Activated CD4-positive, alpha-beta memory T cell treated with anti-CD3 and anti-CD28 coated beads, Interleukin-2, amount 10 ng/mL, durations not matched to agents 7 days and 5 days (primary cell): ENCODE results near the gene ALG9. TPM values are rescaled to one million over a fixed set of nuclear protein-coding genes. Genes with fewer than 3 reads are reported as not detected.

Source experiments
- CTCF ChIA-PET: fragments of 350-600 bp; sonication (Branson Sonifier 250); formaldehyde crosslinking; loops from one replicate; lab custom pipeline; 2021; ENCODE audit warnings: antibody characterized with exemption, inconsistent platforms; lab: Charles Lee
- POLR2A ChIA-PET: fragments of 350-600 bp; sonication (Branson Sonifier 250); formaldehyde crosslinking; loops from one replicate; lab custom pipeline; 2021; ENCODE audit warnings: antibody characterized with exemption; lab: Charles Lee
- DNase-seq: peaks from one replicate; pipeline ENCODE4 v3.0.0-alpha.2; 2020
- H3K27ac Mint-ChIP-seq: one replicate; pipeline ENCODE4 v1.8.0; 2021; ENCODE audit warnings: mild to moderate bottlenecking, mixed read lengths
- H3K27me3 Mint-ChIP-seq: one replicate; pipeline ENCODE4 v1.8.0; 2021; ENCODE audit warnings: mixed read lengths
- H3K36me3 Mint-ChIP-seq: one replicate; pipeline ENCODE4 v1.8.0; 2021; ENCODE audit warnings: low read depth, mixed read lengths
- H3K4me1 Mint-ChIP-seq: one replicate; pipeline ENCODE4 v1.8.0; 2021; ENCODE audit warnings: mixed read lengths
- H3K4me3 Mint-ChIP-seq: one replicate; pipeline ENCODE4 v1.8.0; 2021; ENCODE audit warnings: mild to moderate bottlenecking, mixed read lengths
- H3K9me3 Mint-ChIP-seq: one replicate; pipeline ENCODE4 v1.8.0; 2021; ENCODE audit warnings: mixed read lengths
- total RNA-seq, 2 experiments: library from RNA; stranded (reverse); gene quantifications; one replicate each; pipeline ENCODE4 v1.2.3, GENCODE V29; 2021

The ALG9 gene
- total RNA-seq, 2 experiments from 2014 or later, result 24.8 to 25.0 TPM

DNA sequence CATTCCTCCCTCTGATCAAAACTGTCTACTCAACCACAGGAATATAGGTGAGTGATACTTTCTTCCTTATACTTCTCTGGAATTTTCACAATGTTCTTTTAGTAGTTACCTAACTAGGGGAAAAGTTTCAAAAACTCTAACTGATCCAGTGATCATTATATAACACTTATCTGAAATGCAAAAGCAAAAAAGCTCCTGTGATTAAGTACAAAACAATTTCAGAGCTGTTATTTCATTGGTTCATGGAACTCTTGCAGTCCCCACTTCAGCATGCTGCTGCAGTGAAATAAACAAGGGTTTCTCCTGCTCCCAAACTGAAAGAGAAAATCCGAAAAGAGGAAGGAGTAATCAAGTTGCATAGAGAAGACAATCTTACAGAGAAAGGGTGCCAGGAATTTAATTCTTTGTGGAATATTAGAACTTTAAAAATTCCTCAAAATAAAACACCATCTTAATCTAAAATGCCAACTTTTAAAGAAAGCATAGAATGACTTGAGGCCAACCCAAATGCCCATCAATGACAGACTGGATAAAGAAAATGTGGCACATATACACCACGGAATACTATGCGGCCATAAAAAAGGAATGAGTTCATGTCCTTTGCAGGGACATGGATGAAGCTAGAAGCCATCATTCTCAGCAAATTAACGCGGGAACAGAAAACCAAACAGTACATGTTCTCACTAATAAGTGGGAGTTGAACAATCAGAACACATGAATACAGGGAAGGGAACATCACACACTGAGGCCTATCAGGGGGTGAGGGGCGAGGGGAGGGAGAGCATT, 125.5 kb downstream of the ALG9 start:
- DNase-seq, result no peak
- Mint-ChIP-seq H3K36me3 (peaks cover 79% of the 10 kb centered on the region), H3K27me3 (no peaks in the 10 kb centered on the region), H3K4me1 (peaks cover 4% of the 10 kb centered on the region), H3K9me3 (peaks cover 4% of the 10 kb centered on the region), H3K27ac (no peak overlapping the region), H3K4me3 (no peak overlapping the region)
- POLR2A ChIA-PET, result interaction anchor here (0.6 kb wide), 1 partner anchor 481 kb away, joined by 4 read pairs; no protein-coding TSS in a partner anchor
- CTCF ChIA-PET, result no interaction called here

DNA sequence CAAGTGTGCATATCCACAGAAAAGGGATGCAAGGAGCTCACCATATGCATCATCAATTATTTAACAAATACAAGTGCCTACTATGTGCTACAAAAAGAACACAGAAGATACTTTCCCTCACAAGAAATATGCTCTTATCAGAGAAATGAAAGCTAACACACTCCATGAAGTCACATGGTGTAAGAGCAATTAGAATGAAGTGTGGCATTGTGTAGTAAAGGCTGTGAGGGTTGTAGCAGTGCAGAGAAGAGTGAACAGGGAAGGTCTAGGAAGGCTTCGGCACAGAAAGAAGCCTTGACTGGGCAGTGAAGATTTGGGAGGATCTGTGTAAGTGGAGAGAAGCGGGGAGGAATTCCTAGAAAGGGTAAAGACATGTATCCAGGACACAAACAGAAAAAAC, 127.7 kb downstream of the ALG9 start:
- Mint-ChIP-seq H3K4me1 (peaks cover 4% of the 10 kb centered on the region), H3K27me3 (no peaks in the 10 kb centered on the region), H3K27ac (no peak overlapping the region), H3K36me3 (peaks cover 73% of the 10 kb centered on the region), H3K4me3 (no peak overlapping the region), H3K9me3 (peaks cover 4% of the 10 kb centered on the region)
- ChIA-PET POLR2A (no interaction called here), CTCF (interaction anchor here (1.7 to 2.2 kb wide), 2 partner anchors 23 to 139 kb away, joined by 4 to 6 read pairs; no protein-coding TSS in a partner anchor)
- no peak for DNase-seq

DNA sequence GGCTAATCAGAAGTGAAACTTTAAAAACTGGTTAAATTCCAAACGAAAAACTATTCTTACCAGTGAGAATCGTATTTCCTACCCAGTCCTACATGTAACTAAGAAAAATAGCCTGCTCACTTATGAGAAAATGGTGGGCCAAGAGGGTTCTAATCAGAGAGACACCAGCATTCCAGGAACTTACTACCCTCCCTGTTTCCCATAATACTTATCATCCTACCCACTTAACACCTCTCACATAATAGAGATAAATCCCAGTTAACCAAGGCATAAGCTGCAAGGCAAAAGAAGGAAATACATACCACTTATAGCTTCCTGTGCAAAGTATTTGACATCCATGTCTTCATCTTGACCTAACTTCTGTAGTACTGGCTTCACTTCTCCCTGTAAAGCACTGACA, 129.6 kb downstream of the ALG9 start:
- ChIA-PET POLR2A (no interaction called here), CTCF (interaction anchor here (1.6 to 2.2 kb wide), 2 partner anchors 12 to 137 kb away, joined by 6 to 7 read pairs; no protein-coding TSS in a partner anchor)
- Mint-ChIP-seq H3K4me3 (no peak overlapping the region), H3K27ac (no peak overlapping the region), H3K27me3 (no peaks in the 10 kb centered on the region), H3K4me1 (peaks cover 4% of the 10 kb centered on the region), H3K36me3 (peaks cover 61% of the 10 kb centered on the region), H3K9me3 (peaks cover 4% of the 10 kb centered on the region)
- no peak for DNase-seq

DNA sequence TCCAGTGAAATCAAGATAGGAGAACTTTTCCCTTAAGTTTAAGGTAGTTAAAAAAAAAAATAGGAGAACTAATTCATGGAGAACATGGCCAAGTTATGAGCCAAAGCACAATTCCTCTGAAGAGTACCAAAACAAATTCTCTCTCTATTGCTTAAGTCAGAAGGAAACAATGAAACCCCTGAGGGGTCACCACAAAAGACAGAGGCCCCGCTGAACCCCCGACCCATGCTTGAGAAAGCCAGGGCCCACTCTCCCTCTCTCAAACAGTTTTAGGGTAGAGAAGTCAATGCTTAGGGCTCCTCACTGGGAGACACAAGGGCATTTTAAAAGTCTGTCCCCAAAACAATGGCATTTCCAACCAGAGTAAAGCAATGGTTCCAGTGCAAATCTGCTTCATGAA, 132.1 kb downstream of the ALG9 start:
- ChIA-PET POLR2A (no interaction called here), CTCF (no interaction called here)
- no peaks in the 10 kb centered on the region for H3K27me3 Mint-ChIP-seq
- no peak overlapping the region for H3K4me3 Mint-ChIP-seq
- H3K4me1 Mint-ChIP-seq, result peaks cover 4% of the 10 kb centered on the region
- no peak overlapping the region for H3K27ac Mint-ChIP-seq
- H3K9me3 Mint-ChIP-seq, result no peaks in the 10 kb centered on the region
- peaks cover 41% of the 10 kb centered on the region for H3K36me3 Mint-ChIP-seq
- DNase-seq, result no peak

DNA sequence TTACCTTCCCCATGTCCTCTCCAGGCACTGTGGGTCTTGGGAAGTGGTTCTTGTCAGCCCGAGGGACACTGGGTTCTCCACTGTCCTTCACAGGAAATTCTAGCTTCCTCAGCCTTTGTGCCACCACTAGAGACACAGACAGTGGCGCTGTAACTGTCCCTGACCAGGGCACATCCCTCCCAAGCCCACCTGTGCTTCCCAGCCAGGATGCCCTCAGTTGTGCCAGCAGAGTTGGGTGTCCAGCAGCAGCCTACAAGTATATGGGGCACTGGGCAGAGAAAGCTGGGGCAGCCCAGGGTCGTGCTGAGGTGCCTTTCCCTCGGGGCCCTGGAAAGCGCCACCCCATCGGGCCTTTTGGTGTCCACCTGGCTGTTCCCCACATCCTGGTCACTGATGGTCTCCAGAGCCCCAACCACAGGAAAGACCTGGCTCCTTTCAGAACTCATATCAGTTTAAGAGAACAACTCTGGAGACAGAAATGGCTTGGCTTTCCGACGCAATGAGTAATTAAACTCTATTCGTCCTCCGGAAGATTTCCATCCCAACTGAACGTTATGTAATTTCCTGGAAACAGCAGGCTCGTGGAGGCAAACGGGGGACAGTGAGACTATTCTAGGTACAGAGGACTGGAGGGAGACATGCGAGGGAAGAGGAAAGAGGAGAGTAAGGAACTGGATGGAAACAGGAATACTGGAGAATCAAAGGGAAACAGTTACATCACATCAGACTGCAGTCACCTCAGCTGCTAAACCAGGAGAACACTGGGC, 133.8 kb downstream of the ALG9 start:
- Mint-ChIP-seq H3K27ac (no peak overlapping the region), H3K27me3 (no peaks in the 10 kb centered on the region), H3K4me3 (no peak overlapping the region), H3K36me3 (peaks cover 28% of the 10 kb centered on the region), H3K4me1 (peaks cover 2% of the 10 kb centered on the region), H3K9me3 (no peaks in the 10 kb centered on the region)
- ChIA-PET CTCF (no interaction called here), POLR2A (interaction anchor here (1.1 kb wide), 1 partner anchor 27 kb away, joined by 3 read pairs; no protein-coding TSS in a partner anchor)
- no peak for DNase-seq

DNA sequence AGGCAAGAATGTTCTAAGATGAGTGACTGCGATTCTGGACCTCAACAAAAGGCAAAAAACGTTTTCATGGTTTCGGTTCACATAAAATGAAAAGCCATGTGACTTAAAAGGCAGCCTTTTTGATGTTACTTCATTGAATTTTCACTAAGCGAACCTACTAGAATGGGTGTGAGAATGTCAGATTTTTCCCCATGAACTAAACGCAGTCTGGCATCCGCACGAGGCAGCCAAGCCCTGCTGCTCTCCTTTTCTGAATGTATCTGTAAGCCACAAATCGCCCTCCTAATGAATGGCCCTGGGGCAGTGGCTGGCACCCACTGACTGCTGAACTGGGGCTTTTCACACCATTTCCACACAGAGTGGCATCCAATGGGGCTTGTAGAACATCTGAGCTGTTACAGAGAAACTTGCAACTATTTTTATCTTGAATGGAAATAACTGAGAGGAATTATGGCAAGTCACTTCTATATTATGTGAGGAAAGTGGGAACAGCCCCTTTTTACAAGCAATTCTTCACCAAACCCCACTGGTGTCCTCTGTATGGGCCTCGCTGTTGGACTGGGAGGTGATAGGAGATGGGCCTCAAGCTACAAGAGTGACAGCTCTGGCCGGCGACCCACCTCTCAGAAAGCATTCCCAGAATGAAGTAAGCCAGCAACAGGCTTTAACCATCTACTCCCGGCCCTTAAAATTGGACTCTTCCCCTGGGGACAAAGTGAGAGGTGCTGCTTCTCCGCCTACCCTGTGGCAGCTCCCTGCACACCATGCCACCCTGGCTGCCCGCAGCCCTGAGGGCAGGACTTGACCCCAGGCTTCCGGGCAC, 134.5 kb downstream of the ALG9 start:
- Mint-ChIP-seq H3K36me3 (peaks cover 23% of the 10 kb centered on the region), H3K4me1 (peaks cover 2% of the 10 kb centered on the region), H3K4me3 (no peak overlapping the region), H3K27ac (no peak overlapping the region), H3K9me3 (no peaks in the 10 kb centered on the region), H3K27me3 (no peaks in the 10 kb centered on the region)
- POLR2A ChIA-PET, result interaction anchor here (1.1 kb wide), 1 partner anchor 28 kb away, joined by 3 read pairs; no protein-coding TSS in a partner anchor
- CTCF ChIA-PET, result no interaction called here
- DNase-seq, result no peak

Other genes with a start within 250 kb of the ALG9 start
- 10 to 100 TPM; 51.3 to 55.7 TPM for gene PPP2R1B, start 105.2 kb downstream of the ALG9 start, total RNA-seq
- 1 to 10 TPM; 2.9 to 3.6 TPM for gene FDXACB1, start 7.6 kb upstream of the ALG9 start, total RNA-seq
- 10 to 100 TPM; 19.0 to 19.4 TPM for gene CFAP68, start 8.0 kb upstream of the ALG9 start, total RNA-seq
- gene CRYAB, start 40.2 kb upstream of the ALG9 start, total RNA-seq, result not detected
- not detected for gene HSPB2, start 41.2 kb upstream of the ALG9 start, total RNA-seq
- not detected for gene C11orf52, start 47.3 kb upstream of the ALG9 start, total RNA-seq
- 1 to 10 TPM; 5.6 to 7.4 TPM for gene DIXDC1, start 65.8 kb upstream of the ALG9 start, total RNA-seq
- 10 to 100 TPM; 26.2 to 26.7 TPM for gene DLAT, start 153.8 kb upstream of the ALG9 start, total RNA-seq
- gene PIH1D2, start 202.4 kb upstream of the ALG9 start, total RNA-seq, result under 1 TPM in 1 of 2 experiments, not detected in 1; 0.18 TPM
- 10 to 100 TPM; 21.2 to 23.9 TPM for gene NKAPD1, start 202.7 kb upstream of the ALG9 start, total RNA-seq
- 10 to 100 TPM; 38.9 to 40.0 TPM for gene TIMM8B, start 215.2 kb upstream of the ALG9 start, total RNA-seq
- gene SDHD, start 215.3 kb upstream of the ALG9 start, total RNA-seq, result 10 to 100 TPM; 76.7 to 78.5 TPM